SW480 (cell line): ENCODE results near the gene EXOC6B.

ENCODE experiments used
- DNase-seq: peaks from one replicate; pipeline ENCODE4 v3.0.0-alpha.2; 2016; ENCODE audit warnings: low spot score

The EXOC6B gene

DNA sequence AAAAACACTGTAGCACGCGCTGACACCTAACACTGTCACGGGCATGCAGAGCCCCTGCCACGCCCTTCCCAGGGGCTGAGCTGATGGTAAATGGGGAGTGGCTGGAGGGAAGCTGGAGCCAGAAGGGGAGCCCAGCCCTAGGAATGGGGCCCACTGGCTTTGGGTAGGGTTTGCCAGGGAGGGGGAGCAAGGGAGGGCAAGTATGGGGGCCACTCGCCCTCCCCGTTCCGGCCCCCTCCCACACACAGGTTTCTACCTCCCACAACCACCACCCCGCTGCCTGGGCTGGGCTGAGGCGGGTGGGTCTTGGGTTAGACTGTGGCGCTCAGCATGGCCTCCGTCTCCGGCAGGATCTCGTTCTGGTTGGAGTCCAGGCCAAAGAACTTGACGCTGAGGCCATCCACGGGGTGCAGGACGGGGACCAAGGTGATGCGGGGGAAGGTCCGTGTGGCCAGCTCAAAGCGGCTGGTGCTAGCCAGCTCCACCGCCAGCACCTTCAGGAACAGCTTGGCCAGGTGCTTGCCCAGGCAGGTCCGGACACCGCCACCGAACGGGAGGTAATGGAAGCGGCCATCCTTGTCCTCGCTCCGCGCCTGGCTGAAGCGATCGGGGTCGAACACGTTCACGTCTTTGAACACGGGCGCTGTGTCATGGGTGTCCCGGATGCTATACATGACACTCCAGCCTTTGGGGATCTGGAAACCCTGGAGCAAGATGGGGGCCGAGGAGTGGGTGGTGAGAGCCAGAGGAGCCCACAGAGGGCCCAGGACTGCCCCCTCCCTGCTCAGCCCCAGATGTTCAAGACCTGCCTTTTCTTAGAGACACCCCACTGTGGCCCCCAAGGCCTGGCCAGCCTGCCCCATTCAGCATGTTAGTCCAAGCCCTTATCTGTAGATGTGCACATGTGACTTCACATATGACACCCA lies 693.7 kb downstream of the EXOC6B start:
- no peak for DNase-seq

DNA sequence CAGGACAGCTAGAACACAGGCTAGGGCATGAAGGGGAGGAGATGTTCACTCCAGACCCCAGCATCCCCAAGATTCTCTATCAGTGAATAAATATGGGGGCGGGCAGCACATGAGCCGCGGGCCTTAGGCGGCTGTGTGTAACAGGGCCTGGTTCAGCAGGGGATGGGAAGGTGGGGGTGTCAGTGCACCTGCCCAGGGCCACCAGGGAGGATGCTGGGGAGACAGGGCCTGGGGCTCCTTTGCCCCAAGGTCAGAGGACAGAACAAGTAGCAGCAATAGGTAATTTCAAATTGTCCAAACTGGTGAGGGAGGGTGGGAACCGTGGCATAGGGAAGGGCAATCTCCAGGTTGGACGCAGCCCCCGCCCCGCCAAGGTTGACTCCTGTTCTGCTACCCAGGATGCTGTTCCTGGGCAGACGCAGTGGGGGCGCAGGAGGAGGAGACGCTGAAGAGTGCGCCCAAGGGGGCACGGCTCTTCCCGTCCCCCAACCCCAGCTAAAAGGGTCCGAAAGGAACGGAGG lies 694.4 kb downstream of the EXOC6B start:
- no peak for DNase-seq

DNA sequence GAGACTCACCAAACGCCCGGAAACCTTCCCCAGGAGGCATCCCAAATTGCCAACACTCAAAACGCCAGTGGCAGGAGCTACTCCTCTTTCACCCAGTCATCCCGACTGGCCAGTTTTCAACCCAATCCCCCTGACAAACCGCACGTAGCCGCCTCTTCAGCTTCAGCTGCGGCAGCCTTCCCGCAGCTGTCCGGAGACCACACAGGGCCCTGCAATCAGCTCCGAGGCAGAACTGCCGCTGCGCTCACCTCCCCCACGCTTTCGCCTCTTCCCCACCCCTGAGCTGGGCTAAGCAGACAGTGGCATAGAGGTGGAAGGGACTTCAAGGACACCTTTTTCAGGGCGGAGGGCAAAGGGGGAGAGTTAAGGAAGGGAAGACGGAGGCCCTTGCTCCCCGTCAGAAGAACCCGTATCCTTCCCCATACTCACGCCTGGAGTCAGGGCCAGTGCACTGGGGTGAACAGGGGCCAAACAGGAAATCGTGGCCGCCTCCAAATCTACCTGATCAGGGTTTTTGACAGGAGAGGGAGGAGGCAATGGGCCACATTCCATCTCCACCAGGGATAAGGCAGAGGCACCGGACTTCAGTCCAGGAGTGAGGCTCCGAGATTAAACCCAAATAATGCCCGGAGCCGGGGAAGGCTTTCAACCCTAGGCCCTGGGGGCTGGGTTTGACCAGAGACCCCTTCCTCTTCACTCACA lies 695.0 kb downstream of the EXOC6B start:
- no peak for DNase-seq

DNA sequence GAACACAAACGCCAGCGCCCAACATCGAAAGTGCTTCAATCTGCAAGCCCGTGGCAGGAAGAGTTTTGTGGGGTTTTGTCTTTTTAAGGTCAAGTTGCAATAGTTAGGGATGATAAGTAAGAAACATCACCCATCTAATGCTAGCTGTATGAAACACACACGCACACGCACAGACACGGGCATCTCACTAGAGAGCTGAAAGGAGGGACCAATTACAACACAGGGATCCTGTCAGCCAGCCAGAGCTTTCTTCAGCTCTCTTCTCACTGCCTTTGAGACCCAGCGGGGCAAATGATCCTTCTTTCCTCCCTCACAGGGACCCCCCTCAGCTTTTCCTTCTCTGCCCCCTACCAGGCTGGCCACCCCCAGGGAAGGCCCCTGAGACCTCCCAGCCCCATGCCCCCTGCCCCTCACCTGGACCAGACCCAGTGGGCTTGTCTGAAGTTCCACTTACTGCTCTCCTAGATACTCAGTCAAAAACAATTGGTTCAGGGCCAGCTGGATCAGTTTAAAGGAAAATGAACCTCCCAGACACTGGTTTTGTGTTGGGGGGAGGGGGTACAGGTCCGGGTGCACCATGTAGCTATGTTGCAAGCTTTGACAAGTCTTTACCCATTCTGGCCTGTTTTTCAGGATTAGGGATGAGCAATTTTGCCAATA lies 696.0 kb downstream of the EXOC6B start:
- no peak for DNase-seq

DNA sequence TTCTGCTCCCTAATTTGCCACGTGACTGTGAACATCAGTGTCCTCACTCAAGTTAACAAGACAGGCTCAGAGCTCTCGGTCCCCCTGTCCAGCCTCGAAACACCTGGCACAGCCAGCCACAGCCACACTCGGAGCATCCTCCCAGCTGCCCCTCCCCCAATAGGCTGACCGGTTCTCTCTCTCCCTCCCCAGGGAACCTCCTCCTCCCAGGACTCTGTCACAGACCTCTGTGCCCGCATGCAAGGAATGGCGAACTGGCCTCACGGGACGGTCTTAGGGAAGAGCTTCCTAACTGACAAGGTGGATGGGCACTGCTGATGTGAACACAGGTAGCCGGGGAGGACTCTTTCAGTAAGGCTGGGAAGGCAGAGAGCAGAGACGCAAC lies 697.0 kb downstream of the EXOC6B start:
- no peak for DNase-seq

DNA sequence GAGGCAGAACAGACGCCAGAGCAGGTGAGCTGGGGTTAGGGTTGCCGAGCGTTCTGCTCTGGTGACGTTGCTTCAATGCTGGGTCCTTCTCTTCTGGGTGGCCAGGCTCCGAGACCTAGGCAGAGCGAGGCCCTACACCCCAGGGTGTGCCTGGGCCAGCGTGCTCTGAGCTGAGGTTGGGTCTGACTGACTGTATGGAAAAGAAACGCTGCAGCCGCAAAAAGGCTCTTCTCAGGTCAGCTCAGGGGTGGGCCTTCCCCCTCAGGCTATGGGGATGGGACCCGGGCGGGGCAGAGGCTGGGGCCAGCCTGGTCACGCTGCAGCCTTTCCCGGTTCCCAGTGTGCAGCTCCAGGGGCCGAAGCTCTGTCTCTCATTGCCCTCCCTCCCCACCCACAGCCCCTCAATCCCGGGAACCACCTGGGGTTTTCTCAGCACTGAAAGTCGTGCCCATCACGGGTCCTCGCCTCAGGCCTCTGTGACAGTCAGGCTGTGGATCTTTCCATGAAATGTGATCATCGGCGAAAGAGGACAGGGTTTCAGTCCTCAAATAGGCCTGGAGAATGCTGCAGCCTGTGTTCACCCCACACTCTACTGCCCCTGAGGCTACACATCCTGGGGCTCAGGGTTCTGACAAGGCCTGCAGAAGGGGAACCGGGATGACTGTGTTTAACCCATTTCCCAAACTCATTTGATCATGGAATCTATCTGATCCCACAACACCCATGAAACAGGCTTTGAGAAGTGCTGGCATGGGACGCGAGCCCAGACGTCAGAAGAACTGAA lies 697.6 kb downstream of the EXOC6B start:
- DNase-seq = no peak

DNA sequence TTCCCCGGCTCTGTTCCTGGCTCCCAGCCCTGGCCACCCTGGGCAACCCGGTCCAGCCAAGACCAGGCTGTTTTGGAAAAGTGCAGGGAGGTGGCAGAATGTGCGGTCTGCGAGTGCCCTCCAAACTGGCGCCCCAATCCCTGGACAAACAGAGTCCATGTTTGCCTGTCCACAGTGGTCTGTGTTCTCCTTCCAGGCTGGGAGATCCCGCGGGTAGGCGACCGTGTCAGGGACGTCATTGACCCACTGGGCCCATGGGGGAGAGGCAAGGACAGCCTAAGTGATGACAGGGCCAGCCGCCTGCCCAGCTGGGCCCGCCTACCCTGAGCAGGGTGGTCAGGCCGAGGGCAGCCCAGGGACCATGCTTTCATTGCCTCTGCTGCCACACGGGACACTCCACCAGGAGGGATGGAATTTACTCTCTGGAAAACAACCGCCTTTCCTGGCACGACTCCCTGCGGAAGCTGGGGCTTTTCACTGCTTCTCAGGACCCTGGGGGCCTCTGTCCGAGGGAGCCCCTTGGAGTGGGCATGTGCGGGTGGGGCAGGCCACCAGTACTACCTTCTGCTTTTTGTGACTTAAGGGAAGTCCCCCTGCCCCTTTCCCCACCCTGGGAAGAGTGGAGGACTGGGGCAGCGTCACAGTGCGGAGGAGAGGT lies 698.3 kb downstream of the EXOC6B start:
- no peak for DNase-seq

DNA sequence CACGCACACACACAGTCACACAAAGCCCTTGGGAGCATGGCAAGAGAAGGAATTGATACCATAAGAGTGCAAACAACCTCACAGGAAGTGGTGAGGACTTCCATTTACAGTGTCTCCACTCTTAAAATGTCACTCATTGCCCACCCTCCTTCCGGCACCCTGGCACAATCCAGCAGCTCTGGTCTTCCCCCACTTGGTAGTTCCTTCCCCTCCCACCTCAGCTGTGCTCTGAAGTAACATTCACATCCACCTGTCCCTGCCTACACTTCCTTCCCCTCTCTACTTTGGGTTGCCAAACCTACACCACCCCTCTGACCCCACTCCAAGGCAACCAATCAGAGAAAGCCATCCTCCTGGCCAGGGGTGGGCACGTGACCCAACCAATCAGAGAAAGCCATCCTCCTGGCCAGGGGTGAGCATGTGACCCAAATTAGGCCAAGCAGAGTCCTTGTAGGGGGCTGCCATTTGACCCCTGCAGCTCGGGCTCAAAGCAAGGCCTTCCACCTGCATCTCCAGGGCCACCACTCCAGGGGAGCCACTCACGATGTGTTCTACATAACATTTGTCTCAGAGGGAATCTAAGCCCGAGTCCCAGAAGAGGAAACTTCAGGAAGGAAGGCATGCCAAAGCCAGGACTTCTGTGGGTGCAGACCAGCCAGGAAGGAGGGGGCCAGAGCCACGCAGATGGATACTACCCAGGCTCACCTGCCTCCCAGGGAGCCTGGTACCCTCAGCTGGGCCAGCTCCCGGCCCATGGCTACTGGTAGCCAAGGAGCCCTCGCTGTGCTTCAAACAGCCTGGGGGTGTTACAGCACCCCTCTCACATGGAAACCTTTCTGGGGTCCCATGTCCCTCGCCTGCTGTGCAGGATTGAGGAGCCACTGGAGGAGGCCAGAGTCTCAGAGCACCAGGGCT lies 699.4 kb downstream of the EXOC6B start:
- DNase-seq = no peak
